ENCODE results near the gene TMEM14C. TPM values are rescaled to one million over a fixed set of nuclear protein-coding genes. Genes with fewer than 3 reads are reported as not detected.
"Not testable (repeated sequence)": the region's sequence is repeated elsewhere in the genome, so short reads cannot be mapped to it uniquely, and the experiment has no call there.

The TMEM14C gene
- total RNA-seq, 2 experiments from 2014 or later, result 42.4 to 46.5 TPM

DNA sequence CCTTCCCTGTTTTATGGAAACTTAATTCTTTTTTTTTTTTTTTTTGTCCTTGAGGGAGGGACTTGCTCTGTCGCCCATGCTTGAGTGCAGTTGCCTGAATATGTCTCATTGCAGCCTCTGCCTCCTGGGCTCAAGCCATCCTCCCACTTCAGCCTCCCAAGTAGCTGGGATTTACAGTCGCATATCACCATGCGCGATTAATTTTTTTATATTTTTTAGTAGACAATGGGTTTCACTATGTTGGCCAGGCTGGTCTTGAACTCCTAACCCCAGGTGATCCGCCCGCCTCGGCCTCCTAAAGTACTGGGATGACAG is 654 bp downstream of the TMEM14C start:
- DNase-seq, result no peak
- Mint-ChIP-seq H3K4me1 (peaks cover 55% of the 10 kb centered on the region), H3K9me3 (peaks cover 5% of the 10 kb centered on the region), H3K27me3 (no peaks in the 10 kb centered on the region), H3K27ac (peak overlapping the region; percentile 88), H3K36me3 (ENCODE audit: low read depth) (peaks cover 36% of the 10 kb centered on the region), H3K4me3 (peak overlapping the region; percentile 95)
- ChIA-PET POLR2A (interaction anchor here (1.0 to 1.6 kb wide), 5 partner anchors 10 to 29 kb away, joined by 3 to 9 read pairs (median 4); partner anchors contain the start of genes C6orf52, PAK1IP1 and TMEM14B), CTCF (interaction anchor here (1.0 kb wide), 1 partner anchor 245 kb away, joined by 5 read pairs; no protein-coding TSS in a partner anchor)

DNA sequence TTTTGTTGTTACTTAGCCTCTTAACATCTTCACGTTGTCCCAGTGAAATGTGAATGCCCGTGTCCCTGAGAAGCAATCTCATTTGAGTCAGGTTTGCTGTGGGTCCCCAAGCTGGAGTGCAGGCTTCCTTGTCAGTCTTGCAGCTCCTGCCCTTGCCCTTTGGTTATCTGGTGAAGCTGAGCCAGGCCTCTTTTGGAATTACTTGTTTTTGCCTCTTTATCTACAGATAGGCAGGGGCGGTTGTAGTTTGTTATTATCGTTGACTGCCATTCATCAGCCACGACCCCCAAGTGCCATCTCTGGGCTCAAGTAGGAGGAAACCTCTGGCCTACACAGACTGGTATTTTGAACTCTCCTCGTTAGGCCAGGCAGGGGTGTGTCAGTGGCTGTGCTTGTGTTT is 2.2 kb downstream of the TMEM14C start:
- H3K4me3 Mint-ChIP-seq, result no peak overlapping the region
- H3K27ac Mint-ChIP-seq, result no peak overlapping the region
- CTCF ChIA-PET, result no interaction called here
- POLR2A ChIA-PET, result interaction anchor here (1.6 to 2.2 kb wide), 2 partner anchors 22 to 30 kb away, joined by 6 to 9 read pairs; partner anchors contain the start of genes C6orf52, PAK1IP1 and TMEM14B
- H3K9me3 Mint-ChIP-seq, result no peaks in the 10 kb centered on the region
- peaks cover 35% of the 10 kb centered on the region for H3K36me3 Mint-ChIP-seq (ENCODE audit: low read depth)
- H3K4me1 Mint-ChIP-seq, result peaks cover 46% of the 10 kb centered on the region
- no peaks in the 10 kb centered on the region for H3K27me3 Mint-ChIP-seq
- DNase-seq, result no peak

DNA sequence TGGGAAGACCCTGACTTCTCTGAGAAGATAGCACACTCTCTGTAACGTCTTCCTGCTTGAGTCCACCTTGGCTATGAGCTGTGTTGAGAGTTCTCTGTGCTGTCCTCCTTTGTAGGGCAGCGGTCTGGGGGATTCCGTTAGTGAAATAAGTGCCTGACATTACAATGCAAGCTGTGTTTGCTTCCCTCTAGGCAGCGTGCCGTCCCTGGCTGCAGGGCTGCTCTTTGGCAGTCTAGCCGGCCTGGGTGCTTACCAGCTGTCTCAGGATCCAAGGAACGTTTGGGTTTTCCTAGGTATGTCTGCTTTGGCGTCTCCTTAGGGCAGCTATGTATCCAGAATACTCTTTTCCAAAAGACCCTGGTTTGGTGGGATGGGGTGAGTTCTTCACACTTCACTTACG is 2.8 kb downstream of the TMEM14C start:
- DNase-seq, result no peak
- Mint-ChIP-seq H3K36me3 (ENCODE audit: low read depth) (peaks cover 40% of the 10 kb centered on the region), H3K4me1 (peaks cover 46% of the 10 kb centered on the region), H3K9me3 (no peaks in the 10 kb centered on the region), H3K27me3 (no peaks in the 10 kb centered on the region), H3K27ac (no peak overlapping the region), H3K4me3 (no peak overlapping the region)
- CTCF ChIA-PET, result interaction anchor here (1.2 kb wide), 1 partner anchor 14 kb away, joined by 3 read pairs; no protein-coding TSS in a partner anchor
- POLR2A ChIA-PET, result interaction anchor here (1.3 to 2.2 kb wide), 2 partner anchors 21 to 23 kb away, joined by 3 to 6 read pairs; partner anchors contain the start of gene TMEM14B

DNA sequence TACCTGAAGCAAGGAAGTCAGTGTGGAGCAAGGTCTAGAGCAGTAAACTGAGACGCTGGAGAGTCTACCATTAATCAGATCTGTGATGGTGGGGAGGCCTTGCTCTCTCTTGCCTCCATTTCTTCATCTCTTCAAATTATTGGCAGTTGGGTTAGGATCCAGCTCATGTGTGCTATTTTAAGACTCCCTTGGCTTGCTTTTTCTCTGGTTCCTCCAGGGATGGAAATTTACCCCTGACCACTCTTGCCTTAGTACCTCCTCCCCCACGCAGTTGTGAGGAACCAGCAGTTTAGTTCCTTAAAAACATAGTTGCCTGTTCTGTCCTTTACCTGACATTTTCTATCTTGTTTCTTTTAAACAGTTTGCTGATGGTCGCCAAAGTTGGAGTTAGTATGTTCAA is 7.4 kb downstream of the TMEM14C start:
- peaks cover 8% of the 10 kb centered on the region for H3K4me1 Mint-ChIP-seq
- no peaks in the 10 kb centered on the region for H3K27me3 Mint-ChIP-seq
- H3K36me3 Mint-ChIP-seq (ENCODE audit: low read depth), result peaks cover 36% of the 10 kb centered on the region
- H3K9me3 Mint-ChIP-seq, result no peaks in the 10 kb centered on the region
- ChIA-PET POLR2A (interaction anchor here (1.6 kb wide), 1 partner anchor 10 kb away, joined by 4 read pairs; no protein-coding TSS in a partner anchor), CTCF (no interaction called here)
- no peak overlapping the region for H3K4me3 Mint-ChIP-seq
- H3K27ac Mint-ChIP-seq, result no peak overlapping the region
- no peak for DNase-seq

DNA sequence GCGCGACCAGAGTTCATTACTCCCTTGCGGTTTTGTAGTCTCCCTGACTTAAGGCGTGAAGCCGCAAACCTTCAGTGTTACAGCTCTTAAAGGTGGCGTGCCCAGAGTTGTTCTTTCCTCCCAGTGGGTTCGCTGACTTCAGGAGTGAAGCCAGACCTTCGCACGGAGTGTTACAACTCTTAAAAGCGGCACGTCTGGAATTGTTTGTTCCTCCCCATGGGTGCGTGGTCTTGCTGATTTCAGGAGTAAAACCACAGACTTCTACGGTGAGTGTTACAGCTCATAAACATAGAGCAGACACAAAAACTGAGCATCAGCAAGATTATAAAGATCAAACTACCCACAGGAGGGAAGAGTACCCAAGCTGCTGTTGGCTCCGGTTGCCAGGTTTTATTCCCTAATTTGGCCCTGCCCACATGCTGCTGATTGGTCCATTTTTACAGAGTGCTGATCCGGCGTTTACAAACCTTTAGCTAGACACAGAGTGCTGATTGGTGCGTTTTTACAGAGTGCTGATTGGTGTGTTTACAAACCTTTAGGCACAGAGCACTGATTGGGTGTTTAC is 10.4 kb downstream of the TMEM14C start:
- Mint-ChIP-seq H3K9me3 (no peaks in the 10 kb centered on the region), H3K27ac (no peak overlapping the region), H3K27me3 (no peaks in the 10 kb centered on the region), H3K4me1 (no peaks in the 10 kb centered on the region), H3K4me3 (no peak overlapping the region), H3K36me3 (ENCODE audit: low read depth) (peaks cover 21% of the 10 kb centered on the region)
- DNase-seq, result no peak
- CTCF ChIA-PET, result no interaction called here
- POLR2A ChIA-PET, result interaction anchor here (1.0 to 1.7 kb wide), 2 partner anchors 10 to 13 kb away, joined by 3 to 4 read pairs; partner anchors contain the start of gene TMEM14C

DNA sequence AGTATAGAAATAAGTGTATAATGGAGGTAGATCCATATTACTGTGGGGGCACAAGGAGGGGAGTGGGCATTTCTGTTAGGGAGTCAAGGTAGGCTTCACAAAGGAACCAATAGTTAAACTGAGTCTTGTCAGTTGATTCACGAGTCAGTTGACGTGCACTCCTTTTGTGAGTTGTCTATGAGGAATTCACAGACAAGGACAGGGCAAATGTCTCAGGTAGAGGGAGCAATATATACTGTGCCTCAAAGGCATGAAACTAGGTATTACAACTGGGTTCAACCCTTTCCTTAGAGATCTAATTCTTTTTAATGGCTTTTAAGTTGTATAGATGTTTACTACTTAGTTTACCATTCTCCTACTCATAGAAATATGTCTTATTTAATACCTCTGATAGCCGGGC is 11.0 kb downstream of the TMEM14C start:
- no peak for DNase-seq
- Mint-ChIP-seq H3K27me3 (no peaks in the 10 kb centered on the region), H3K27ac (no peak overlapping the region), H3K4me3 (no peak overlapping the region), H3K9me3 (no peaks in the 10 kb centered on the region), H3K36me3 (ENCODE audit: low read depth) (peaks cover 14% of the 10 kb centered on the region), H3K4me1 (no peaks in the 10 kb centered on the region)
- POLR2A ChIA-PET, result interaction anchor here (1.0 to 1.7 kb wide), 2 partner anchors 11 to 13 kb away, joined by 3 to 4 read pairs; partner anchors contain the start of gene TMEM14C
- CTCF ChIA-PET, result no interaction called here

DNA sequence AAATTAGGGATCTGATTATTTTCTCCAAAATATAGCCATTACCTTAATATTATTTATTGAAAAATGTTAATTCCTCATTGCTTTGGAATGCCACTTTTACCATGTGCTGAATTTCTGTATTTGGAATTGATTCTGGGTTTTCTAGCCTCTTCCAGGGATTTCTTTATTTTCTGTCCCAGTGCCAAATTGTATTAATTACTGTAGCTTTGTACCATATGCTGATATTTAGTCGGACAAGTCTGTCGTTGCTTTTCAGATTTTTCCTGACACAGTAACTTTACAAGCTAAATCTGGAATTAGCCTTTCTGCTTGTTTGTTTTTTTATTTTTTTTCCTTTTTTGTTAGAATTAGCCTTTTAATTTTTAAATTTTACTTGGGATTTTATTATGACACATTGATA is 13.9 kb downstream of the TMEM14C start:
- Mint-ChIP-seq H3K4me1 (no peaks in the 10 kb centered on the region), H3K27me3 (no peaks in the 10 kb centered on the region), H3K4me3 (no peak overlapping the region), H3K36me3 (ENCODE audit: low read depth) (peaks cover 10% of the 10 kb centered on the region), H3K9me3 (no peaks in the 10 kb centered on the region), H3K27ac (no peak overlapping the region)
- no peak for DNase-seq
- POLR2A ChIA-PET, result interaction anchor here (1.1 kb wide), 1 partner anchor 15 kb away, joined by 3 read pairs; no protein-coding TSS in a partner anchor
- CTCF ChIA-PET, result interaction anchor here (0.7 to 1.3 kb wide), 2 partner anchors 9 to 11 kb away, joined by 3 to 4 read pairs; partner anchors contain the start of gene TMEM14B

DNA sequence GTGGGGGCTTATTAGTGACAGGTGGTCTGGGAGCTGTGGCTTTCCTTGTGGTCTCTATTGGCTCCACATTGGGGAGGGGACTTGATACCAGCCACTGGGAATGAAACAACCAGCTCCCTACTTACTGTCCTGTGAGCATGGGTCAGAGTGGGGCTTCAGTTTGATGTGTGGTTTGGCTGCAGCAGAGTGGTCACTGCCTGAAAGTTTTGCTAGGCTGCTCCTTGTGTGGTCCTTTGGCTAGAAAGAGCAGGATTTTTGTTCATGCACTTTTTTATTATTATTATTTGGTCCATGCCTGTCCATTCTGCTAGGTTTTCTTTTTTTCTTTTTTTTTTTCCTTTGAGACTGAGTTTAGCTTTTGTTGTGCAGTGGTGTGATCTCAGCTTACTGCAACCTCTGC is 17.2 kb downstream of the TMEM14C start:
- Mint-ChIP-seq H3K36me3 (ENCODE audit: low read depth) (peaks cover 7% of the 10 kb centered on the region), H3K27me3 (no peaks in the 10 kb centered on the region), H3K27ac (no peak overlapping the region), H3K4me1 (peaks cover 1% of the 10 kb centered on the region), H3K4me3 (no peak overlapping the region), H3K9me3 (no peaks in the 10 kb centered on the region)
- POLR2A ChIA-PET, result no interaction called here
- CTCF ChIA-PET, result interaction anchor here (1.2 kb wide), 1 partner anchor 34 kb away, joined by 5 read pairs; no protein-coding TSS in a partner anchor
- no peak for DNase-seq

DNA sequence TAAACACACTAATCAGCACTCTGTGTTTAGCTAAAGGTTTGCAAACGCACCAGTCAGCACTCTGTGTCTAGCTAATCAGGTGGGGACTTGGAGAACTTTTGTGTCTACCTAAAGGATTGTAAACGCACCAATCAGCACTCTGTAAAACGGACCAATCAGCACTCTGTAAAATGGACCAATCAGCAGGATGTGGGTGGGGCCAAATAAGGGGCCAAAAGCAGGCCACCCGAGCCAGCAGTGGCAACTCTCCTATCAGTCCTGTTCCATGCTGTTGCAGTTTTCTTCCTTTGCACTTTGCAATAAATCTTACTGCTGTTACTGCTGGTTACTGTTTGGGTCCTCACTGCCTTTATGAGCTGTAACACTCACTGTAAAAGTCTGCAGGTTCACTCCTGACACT is 18.8 kb downstream of the TMEM14C start:
- H3K9me3 Mint-ChIP-seq; H3K36me3 Mint-ChIP-seq (ENCODE audit: low read depth); CTCF ChIA-PET; H3K4me3 Mint-ChIP-seq; H3K27me3 Mint-ChIP-seq; DNase-seq; H3K27ac Mint-ChIP-seq: not testable (repeated sequence)
- H3K4me1 Mint-ChIP-seq, result peaks cover 11% of the 10 kb centered on the region
- POLR2A ChIA-PET, result interaction anchor here (1.1 to 1.4 kb wide), 2 partner anchors 18 to 22 kb away, joined by 3 read pairs; no protein-coding TSS in a partner anchor

DNA sequence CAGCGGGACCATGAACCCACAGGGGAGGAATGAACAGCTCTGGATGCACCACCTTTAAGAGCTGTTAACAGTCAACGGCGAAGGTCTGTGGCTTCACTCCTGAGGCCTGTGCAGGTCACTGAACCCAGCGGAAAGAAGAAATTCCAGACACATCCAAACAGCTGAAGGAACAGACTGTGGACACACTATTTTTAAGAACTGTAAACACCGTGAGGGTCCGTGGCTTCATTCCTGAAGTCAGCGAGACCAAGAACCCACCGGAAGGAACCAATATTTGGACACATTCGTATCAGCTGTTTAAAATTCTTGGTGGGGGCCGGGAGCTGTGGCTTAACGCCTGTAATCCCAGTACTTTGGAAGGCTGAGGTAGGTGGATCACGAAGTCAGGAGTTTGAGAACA is 19.4 kb downstream of the TMEM14C start:
- H3K4me3 Mint-ChIP-seq, result no peak overlapping the region
- ChIA-PET CTCF (no interaction called here), POLR2A (interaction anchor here (1.1 to 1.5 kb wide), 4 partner anchors 18 to 23 kb away, joined by 3 to 5 read pairs (median 4); partner anchors contain the start of gene TMEM14C)
- H3K27me3 Mint-ChIP-seq, result no peaks in the 10 kb centered on the region
- peaks cover 7% of the 10 kb centered on the region for H3K36me3 Mint-ChIP-seq (ENCODE audit: low read depth)
- H3K27ac Mint-ChIP-seq, result no peak overlapping the region
- DNase-seq, result no peak
- no peaks in the 10 kb centered on the region for H3K9me3 Mint-ChIP-seq
- peaks cover 15% of the 10 kb centered on the region for H3K4me1 Mint-ChIP-seq

DNA sequence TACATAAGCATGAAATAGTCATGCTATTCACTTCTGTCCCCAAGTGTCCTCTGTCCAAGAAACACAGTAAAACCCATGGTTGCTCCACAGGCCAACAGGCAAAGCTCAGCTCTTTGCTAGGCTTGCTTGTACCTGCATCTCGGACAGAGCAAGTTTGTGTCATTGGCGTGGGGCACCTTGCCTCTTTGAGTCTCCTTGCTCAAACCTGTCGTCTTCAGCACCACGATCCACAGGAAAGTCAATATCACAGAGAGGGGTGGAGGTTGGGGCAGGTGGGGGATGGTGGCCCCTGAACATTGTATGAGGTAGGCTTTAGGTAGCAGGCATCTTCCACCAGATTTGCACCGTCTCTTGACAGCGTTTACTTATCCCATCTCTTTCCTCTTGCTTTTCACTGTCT is 20.6 kb downstream of the TMEM14C start:
- H3K27ac Mint-ChIP-seq, result no peak overlapping the region
- POLR2A ChIA-PET, result interaction anchor here (1.5 to 1.6 kb wide), 2 partner anchors 19 to 23 kb away, joined by 3 to 5 read pairs; no protein-coding TSS in a partner anchor
- H3K4me3 Mint-ChIP-seq, result no peak overlapping the region
- H3K9me3 Mint-ChIP-seq, result no peaks in the 10 kb centered on the region
- peaks cover 19% of the 10 kb centered on the region for H3K4me1 Mint-ChIP-seq
- H3K27me3 Mint-ChIP-seq, result no peaks in the 10 kb centered on the region
- H3K36me3 Mint-ChIP-seq (ENCODE audit: low read depth), result peaks cover 7% of the 10 kb centered on the region
- CTCF ChIA-PET, result no interaction called here
- DNase-seq, result no peak

DNA sequence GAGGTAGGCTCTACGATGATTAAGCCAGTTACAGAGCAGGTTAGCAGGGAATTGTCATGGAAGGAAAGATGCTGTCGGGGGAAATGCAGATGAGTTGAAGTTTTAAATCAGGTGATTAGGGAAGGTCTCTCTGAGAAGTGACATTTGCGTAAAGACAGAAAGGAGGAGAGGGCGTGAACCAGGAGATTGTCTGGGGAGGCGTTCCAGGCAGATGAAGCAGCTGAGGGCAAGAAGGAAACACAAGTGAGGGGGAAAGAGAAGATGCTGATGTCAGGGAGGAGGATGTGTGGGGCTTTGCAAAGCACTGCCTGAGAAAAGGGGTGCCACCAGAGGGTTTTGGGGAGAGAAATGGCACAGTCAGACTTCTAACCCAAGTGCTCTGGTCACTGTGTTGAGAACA is 22.2 kb downstream of the TMEM14C start:
- no peak for DNase-seq
- Mint-ChIP-seq H3K36me3 (ENCODE audit: low read depth) (peaks cover 13% of the 10 kb centered on the region), H3K27ac (no peak overlapping the region), H3K4me3 (no peak overlapping the region), H3K9me3 (no peaks in the 10 kb centered on the region), H3K27me3 (no peaks in the 10 kb centered on the region), H3K4me1 (peaks cover 35% of the 10 kb centered on the region)
- CTCF ChIA-PET, result no interaction called here
- POLR2A ChIA-PET, result no interaction called here

DNA sequence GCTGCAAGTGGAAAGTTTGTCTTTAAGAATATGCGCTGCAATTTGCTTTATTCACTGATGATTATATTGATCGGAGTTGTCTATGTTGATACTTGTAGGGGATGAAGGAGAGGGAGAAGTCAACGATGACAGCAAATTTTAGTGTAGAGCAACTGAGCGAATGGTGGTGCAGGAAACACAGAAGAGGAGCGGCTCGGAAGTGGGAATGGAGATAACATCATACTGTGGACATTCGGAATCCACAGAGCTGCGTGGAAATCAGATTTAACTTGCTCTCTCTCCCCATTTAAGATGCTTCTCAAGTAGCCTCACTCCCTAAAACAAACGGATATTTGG is 24.0 kb downstream of the TMEM14C start:
- CTCF ChIA-PET, result interaction anchor here (0.8 to 3.9 kb wide), 8 partner anchors 9 to 268 kb away, joined by 3 to 18 read pairs (median 3); partner anchors contain the start of genes C6orf52 and PAK1IP1
- Mint-ChIP-seq H3K27me3 (no peaks in the 10 kb centered on the region), H3K36me3 (ENCODE audit: low read depth) (peaks cover 22% of the 10 kb centered on the region), H3K4me1 (peaks cover 50% of the 10 kb centered on the region), H3K4me3 (peak overlapping the region; percentile 93), H3K9me3 (no peaks in the 10 kb centered on the region), H3K27ac (peak overlapping the region; percentile 90)
- DNase-seq, result no peak
- POLR2A ChIA-PET, result interaction anchor here (1.1 to 4.7 kb wide), 9 partner anchors 9 to 218 kb away, joined by 4 to 86 read pairs (median 9); partner anchors contain the start of genes C6orf52, MAK, PAK1IP1 and TMEM14C

Measured in activated CD4-positive, alpha-beta memory T cell treated with anti-CD3 and anti-CD28 coated beads, Interleukin-2, amount 10 ng/mL, durations not matched to agents 7 days and 5 days (primary cell).